SK-N-MC (cell line): Measurements from ENCODE around the gene CR1L.

Experiments
- EZH2 ChIP-seq: fragments of 200-600 bp; sonication (generic); IDR thresholded peaks from one replicate; pipeline ENCODE4 v1.6.1; 2017; ENCODE audit warnings: antibody characterized with exemption
- POLR2AphosphoS5 ChIP-seq: IDR thresholded peaks from 2 replicates; pipeline ENCODE4 v1.6.1; 2012; ENCODE audit warnings: mild to moderate bottlenecking, low read depth, low read length, borderline replicate concordance

DNA sequence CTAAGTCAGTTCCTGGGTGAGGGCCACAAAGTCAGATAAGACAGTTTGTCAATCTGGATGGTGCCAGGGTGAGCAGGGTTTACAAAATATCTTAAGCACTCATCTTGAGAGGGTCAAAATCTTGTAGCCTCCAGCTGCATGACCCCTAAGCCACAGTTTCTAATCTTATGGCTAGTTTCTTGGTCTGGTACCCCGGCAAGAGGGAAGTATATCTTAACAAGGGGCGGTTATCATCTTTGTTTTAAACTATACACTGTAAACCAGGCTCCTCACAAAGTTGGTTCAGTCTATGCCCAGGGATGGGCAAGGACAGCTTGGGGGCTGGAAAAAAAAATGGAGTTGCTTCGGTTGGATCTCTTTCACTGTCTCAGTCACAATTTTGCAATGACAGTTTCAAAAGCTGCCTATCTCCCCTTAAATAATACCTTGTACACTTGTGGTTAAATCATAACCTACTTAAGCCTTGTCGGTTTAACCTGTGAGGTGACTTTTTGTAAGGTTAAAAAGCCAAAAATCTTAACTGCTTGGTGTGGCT is 99.1 kb downstream of the CR1L start:
- TF ChIP-seq POLR2AphosphoS5 (no peak), EZH2 (no peak)
